Neural cell (in vitro differentiated cells): ENCODE results near the gene RERE.

Experiments
- POLR2AphosphoS5 ChIP-seq: IDR thresholded peaks from 2 replicates; pipeline ENCODE4 v1.6.1; 2012
- TF ChIP-seq, protein P1 (sequence below): fragments of 450-650 bp; IDR thresholded peaks from 2 replicates; pipeline ENCODE4 v1.5.1; 2014; ENCODE audit warnings: antibody characterized with exemption, mild to moderate bottlenecking, moderate library complexity; ENCODE audit not compliant: poor library complexity, severe bottlenecking

DNA sequence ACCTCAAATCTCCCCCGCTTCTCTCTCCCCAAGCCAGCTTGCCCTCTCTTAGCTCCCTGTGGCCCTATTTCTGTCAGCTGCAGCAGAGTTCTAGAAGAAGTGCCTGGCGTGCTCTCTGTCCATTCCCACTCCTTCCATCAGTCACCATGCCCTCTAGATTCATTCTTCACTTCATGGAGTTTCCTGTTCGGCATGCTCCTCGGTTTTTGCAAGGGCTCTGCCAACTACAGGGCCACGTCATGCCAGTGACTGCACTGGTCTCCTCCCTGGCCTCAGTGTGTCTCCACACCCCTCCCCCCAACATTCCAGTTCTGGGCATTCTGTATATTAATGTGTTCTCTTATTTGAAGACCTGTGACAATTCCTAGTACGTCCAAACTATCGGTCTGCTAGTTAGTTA lies 385.7 kb downstream of the RERE start:
- TF ChIP-seq, protein P1, sequence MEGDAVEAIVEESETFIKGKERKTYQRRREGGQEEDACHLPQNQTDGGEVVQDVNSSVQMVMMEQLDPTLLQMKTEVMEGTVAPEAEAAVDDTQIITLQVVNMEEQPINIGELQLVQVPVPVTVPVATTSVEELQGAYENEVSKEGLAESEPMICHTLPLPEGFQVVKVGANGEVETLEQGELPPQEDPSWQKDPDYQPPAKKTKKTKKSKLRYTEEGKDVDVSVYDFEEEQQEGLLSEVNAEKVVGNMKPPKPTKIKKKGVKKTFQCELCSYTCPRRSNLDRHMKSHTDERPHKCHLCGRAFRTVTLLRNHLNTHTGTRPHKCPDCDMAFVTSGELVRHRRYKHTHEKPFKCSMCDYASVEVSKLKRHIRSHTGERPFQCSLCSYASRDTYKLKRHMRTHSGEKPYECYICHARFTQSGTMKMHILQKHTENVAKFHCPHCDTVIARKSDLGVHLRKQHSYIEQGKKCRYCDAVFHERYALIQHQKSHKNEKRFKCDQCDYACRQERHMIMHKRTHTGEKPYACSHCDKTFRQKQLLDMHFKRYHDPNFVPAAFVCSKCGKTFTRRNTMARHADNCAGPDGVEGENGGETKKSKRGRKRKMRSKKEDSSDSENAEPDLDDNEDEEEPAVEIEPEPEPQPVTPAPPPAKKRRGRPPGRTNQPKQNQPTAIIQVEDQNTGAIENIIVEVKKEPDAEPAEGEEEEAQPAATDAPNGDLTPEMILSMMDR = no peak
- no peak for TF ChIP-seq POLR2AphosphoS5
